ENCODE measurements around the gene TAX1BP1. TPM values are rescaled to one million over a fixed set of nuclear protein-coding genes. Genes with fewer than 3 reads are reported as not detected.
A peak's percentile ranks its signal among the peaks of the same experiment; 100 is the strongest.
"Not testable (repeated sequence)": the region's sequence is repeated elsewhere in the genome, so short reads cannot be mapped to it uniquely, and the experiment has no call there.

The TAX1BP1 gene
- total RNA-seq, 2 donors from 2014 or later, result 129 to 162 TPM

DNA sequence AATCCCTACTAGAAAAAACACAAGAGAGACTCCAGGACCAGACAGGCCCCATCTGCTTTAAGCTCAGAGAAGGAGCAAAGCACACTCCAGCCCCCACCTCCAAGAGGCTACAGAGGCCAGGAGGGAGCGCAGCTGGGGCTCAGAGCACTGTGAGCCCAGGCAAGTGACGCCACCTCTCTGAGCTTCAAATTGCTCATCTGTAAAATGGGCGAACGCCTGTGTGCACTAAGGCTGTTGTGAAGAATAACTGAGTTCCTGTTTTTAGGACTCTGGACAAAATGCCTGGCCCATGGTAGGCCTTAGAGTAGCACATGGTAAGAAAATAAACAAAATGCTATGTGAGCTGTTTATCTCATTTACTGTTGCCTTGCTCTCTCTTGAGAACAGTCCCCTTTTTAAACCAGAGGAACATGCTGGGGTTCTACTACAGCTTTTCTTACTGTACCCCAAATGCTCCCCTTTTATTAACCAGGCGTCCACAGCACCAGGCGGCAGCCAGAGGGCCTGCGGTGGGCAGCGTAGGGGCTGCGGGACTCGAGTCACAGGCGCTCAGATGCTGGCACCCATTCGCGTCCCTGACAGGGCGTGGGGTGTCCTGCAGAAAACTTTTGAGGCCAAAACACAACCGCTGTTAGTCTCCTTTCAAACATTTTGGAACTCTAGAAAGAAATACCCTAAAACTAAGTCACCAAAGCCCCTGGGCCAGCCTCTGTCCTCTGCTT is 103.8 kb downstream of the TAX1BP1 start:
- Mint-ChIP-seq H3K4me1 (ENCODE audit: low read depth) (peaks cover 15% of the 10 kb centered on the region), H3K4me3 (no peak overlapping the region), H3K9me3 (no peaks in the 10 kb centered on the region), H3K27me3 (ENCODE audit: low read depth) (no peaks in the 10 kb centered on the region), H3K36me3 (ENCODE audit: insufficient read depth in 2 of 2) (peaks cover 0 to 2% of the 10 kb centered on the region in 2 donors), H3K27ac (no peak overlapping the region)
- ATAC-seq (replicated peaks in 1 of 2) (no peak), DNase-seq (no peak)

DNA sequence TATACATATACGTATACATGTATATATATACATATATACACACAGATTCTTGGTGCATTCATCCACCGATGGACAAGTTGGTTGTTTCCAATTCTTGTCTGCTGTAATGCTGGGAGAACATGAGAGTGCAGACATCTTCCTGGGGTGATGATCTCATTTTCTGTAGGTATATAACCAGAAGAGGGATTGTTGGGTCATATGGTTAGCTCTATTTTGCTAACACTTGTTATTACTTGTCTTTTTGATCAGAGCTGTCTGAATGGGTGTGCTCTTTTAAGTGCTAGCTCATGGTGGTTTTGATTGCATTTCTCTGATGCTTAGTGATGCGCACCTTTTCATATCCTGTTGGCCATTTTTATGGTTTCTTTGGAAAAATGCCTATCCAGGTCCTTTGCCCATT is 106.4 kb downstream of the TAX1BP1 start:
- no peaks in the 10 kb centered on the region for H3K4me1 Mint-ChIP-seq (ENCODE audit: low read depth)
- H3K36me3 Mint-ChIP-seq (ENCODE audit: insufficient read depth in 2 of 2), result no peaks in the 10 kb centered on the region
- ATAC-seq (replicated peaks in 1 of 2) (peak; percentile 67 to 88), DNase-seq (no peak)
- H3K27ac Mint-ChIP-seq, result no peak overlapping the region
- no peaks in the 10 kb centered on the region for H3K27me3 Mint-ChIP-seq (ENCODE audit: low read depth)
- H3K9me3 Mint-ChIP-seq, result no peaks in the 10 kb centered on the region
- H3K4me3 Mint-ChIP-seq, result no peak overlapping the region

DNA sequence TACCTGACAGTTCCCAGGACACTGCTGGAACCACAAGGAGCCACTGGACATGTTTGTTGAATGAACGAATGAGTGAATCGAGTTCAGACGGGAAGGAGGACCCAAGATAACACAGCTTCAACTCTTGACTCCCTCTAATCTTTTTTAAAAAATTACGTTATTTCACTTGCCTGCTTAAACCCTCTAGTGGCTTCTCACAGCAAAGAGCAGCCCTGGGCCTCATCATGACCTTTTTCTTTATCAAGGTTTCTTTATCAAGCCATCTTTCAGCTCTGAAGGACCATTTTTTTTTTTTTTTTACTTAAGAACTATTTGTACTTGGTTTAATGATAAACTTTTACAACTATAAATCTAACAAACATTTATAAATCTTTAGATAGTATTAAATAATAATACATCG is 110.6 kb downstream of the TAX1BP1 start:
- H3K4me1 Mint-ChIP-seq (ENCODE audit: low read depth), result no peaks in the 10 kb centered on the region
- ATAC-seq (replicated peaks in 1 of 2) (no peak), DNase-seq (no peak)
- no peak overlapping the region for H3K4me3 Mint-ChIP-seq
- no peaks in the 10 kb centered on the region for H3K27me3 Mint-ChIP-seq (ENCODE audit: low read depth)
- H3K36me3 Mint-ChIP-seq (ENCODE audit: insufficient read depth in 2 of 2), result peaks cover 3 to 6% of the 10 kb centered on the region in 2 donors
- H3K9me3 Mint-ChIP-seq, result peaks cover 3 to 4% of the 10 kb centered on the region in 2 donors
- H3K27ac Mint-ChIP-seq, result no peak overlapping the region

DNA sequence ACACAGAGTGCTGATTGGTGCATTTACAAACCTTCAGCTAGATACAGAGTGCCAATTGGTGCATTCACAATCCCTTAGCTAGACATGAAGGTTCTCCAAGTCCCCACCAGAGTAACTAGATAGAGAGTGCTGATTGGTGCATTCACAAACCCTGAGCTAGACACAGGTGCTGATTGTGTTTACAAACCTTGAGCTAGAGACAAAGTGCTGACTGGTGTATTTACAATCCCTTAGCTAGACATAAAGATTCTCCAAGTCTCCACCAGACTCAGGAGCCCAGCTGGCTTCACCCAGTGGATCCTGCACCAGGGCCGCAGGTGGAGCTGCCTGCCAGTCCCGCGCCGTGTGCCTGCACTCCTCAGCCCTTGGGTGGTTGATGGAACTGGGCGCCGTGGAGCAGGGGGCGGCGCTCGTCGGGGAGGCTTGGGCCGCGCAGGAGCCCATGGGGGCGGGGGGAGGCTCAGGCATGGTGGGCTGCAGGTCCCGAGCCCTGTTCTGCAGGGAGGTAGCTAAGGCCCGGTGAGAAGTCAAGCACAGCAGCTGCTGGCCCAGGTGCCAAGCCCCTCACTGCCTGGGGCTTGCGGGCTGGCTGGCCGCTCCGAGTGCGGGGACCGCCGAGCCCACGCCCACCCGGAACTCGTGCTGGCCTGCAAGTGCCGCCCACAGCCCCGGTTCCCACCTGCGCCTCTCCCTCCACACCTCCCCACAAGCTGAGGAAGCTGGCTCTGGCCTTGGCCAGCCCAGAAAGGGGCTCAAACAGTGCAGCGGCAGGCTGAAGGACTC is 116.9 kb downstream of the TAX1BP1 start:
- not testable (repeated sequence) for ATAC-seq (replicated peaks in 1 of 2); H3K4me1 Mint-ChIP-seq (ENCODE audit: low read depth); H3K9me3 Mint-ChIP-seq; H3K27ac Mint-ChIP-seq; H3K4me3 Mint-ChIP-seq; DNase-seq; H3K27me3 Mint-ChIP-seq (ENCODE audit: low read depth)
- H3K36me3 Mint-ChIP-seq (ENCODE audit: insufficient read depth in 2 of 2), result peaks cover 7 to 11% of the 10 kb centered on the region in 2 donors

DNA sequence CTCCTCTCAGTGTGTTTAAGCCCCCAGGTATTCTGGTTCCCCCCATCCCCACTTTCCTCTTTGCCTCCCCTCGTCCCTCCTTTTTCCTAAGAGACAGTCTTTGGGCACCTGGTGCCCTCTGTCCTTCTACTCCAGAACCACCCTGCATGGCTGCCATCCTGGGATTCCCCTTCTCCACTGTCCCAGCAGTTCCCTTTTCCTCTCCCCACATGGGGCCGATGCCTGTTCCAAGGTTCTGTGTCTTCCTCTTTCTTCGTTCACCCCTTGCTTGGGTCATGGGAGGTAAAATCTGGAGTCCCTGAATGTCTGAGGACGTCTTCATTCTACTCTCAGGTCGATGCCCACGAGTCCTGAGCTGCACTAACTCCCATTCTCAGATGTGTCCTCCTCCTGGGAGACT is 120.8 kb downstream of the TAX1BP1 start:
- Mint-ChIP-seq H3K4me1 (ENCODE audit: low read depth) (no peaks in the 10 kb centered on the region), H3K9me3 (peaks cover 0 to 3% of the 10 kb centered on the region in 2 donors), H3K4me3 (no peak overlapping the region), H3K36me3 (ENCODE audit: insufficient read depth in 2 of 2) (peaks cover 3 to 4% of the 10 kb centered on the region in 2 donors), H3K27me3 (ENCODE audit: low read depth) (no peaks in the 10 kb centered on the region), H3K27ac (no peak overlapping the region)
- DNase-seq (no peak), ATAC-seq (replicated peaks in 1 of 2) (no peak)

DNA sequence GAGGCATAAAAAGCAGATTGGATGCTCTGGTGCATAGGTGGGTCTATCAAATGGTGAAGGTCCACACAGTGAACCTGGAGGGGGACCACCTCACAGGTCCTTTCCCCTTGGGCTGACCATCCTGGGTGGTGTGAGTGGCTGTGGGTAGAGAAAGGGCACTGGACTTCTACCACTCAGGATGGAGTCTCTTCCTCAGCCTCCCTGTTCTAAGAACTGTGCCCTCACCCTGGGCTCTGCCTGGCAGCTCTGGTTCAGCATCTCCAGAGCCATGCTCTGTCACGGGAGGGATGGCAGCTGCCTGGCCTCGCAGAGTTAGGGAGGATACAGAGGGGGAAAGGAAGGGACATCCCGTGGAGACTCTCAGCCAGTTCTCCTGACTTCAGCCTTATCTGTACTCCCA is 121.8 kb downstream of the TAX1BP1 start:
- Mint-ChIP-seq H3K9me3 (peaks cover 0 to 3% of the 10 kb centered on the region in 2 donors), H3K4me1 (ENCODE audit: low read depth) (no peaks in the 10 kb centered on the region), H3K36me3 (ENCODE audit: insufficient read depth in 2 of 2) (no peaks in the 10 kb centered on the region), H3K4me3 (no peak overlapping the region), H3K27ac (no peak overlapping the region), H3K27me3 (ENCODE audit: low read depth) (no peaks in the 10 kb centered on the region)
- no peak for DNase-seq
- no peak for ATAC-seq (replicated peaks in 1 of 2)

DNA sequence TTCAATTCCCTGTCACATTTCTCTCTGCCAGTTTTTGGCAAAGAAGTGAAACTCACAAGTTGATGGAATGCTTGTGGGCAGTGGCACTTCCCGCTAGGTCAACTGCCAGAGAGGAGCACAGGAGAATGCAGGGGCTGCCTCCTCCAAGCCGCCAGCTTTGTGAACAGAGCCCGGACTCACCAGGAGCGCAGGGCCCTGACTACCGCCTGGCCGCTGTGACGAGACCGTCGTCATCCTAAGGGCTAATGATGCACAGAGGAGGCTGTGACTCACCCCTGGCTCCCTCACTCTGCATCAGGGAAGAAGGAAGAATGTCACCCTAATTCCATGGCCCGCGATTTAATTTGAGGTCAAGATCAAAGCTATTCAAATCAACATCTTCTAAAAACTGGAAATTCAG is 123.9 kb downstream of the TAX1BP1 start:
- H3K36me3 Mint-ChIP-seq (ENCODE audit: insufficient read depth in 2 of 2), result no peaks in the 10 kb centered on the region
- no peaks in the 10 kb centered on the region for H3K4me1 Mint-ChIP-seq (ENCODE audit: low read depth)
- no peaks in the 10 kb centered on the region for H3K9me3 Mint-ChIP-seq
- ATAC-seq (replicated peaks in 1 of 2) (no peak), DNase-seq (no peak)
- H3K27me3 Mint-ChIP-seq (ENCODE audit: low read depth), result no peaks in the 10 kb centered on the region
- no peak overlapping the region for H3K4me3 Mint-ChIP-seq
- H3K27ac Mint-ChIP-seq, result no peak overlapping the region

DNA sequence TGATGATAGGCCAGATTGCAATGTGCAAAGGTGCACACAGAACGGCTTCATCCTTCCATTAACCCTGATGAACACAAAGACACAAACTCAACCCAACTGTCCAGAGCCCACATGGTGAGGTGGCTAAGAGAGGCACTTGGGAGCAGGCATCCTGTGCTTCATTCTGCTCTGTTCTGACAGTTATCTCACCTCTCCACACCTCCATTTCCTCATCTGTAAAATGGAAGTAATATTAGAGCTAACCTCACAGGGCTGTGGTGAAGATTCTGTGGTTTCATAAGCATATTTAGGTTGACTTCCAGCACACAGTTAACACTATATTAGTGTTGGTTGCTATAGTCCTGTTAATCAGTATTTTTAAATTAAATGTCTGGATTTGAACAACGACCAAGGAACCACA is 126.3 kb downstream of the TAX1BP1 start:
- no peaks in the 10 kb centered on the region for H3K4me1 Mint-ChIP-seq (ENCODE audit: low read depth)
- no peak for ATAC-seq (replicated peaks in 1 of 2)
- no peak for DNase-seq
- H3K9me3 Mint-ChIP-seq, result no peaks in the 10 kb centered on the region
- H3K4me3 Mint-ChIP-seq, result no peak overlapping the region
- no peaks in the 10 kb centered on the region for H3K36me3 Mint-ChIP-seq (ENCODE audit: insufficient read depth in 2 of 2)
- no peaks in the 10 kb centered on the region for H3K27me3 Mint-ChIP-seq (ENCODE audit: low read depth)
- no peak overlapping the region for H3K27ac Mint-ChIP-seq

DNA sequence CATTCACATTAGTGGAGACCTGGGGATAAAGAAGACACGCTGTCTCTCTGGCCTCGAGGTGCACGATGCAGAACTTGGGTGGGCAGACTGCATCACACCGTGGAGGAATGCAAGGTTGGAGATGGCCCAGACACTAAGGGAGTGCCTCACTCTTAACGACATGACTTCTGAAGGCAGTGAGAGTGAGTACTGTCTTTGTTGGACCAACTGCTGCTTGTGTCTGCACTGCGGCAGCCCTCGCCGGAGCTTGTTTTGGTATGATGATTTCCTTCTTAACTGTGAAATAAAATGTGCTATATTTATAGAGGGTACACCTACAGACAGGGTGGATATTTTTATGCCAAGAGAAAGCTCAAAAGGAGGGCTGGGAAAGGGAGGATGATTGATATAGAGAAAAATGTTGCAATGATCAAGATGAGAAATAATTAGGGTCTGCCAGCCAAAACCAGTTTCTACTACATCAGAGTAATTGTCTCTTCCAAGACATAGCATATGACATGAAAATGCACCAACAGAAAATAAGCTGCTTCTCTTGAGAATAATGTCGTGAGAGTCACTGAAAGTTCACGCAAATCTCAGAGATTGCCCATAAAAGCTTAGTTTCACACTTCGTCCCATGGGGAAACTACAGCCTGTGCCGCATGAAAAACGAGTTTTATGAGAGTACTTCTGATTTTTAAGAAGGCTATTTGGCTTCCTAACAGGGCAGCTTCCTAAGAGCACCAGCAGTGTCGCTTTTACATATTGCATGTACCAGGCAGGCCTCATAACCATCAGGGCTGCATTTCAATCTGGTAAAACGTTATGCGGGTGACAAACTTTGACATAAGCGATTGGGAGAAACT is 127.1 kb downstream of the TAX1BP1 start:
- DNase-seq (no peak), ATAC-seq (replicated peaks in 1 of 2) (no peak)
- H3K27me3 Mint-ChIP-seq (ENCODE audit: low read depth), result no peaks in the 10 kb centered on the region
- no peak overlapping the region for H3K4me3 Mint-ChIP-seq
- no peaks in the 10 kb centered on the region for H3K36me3 Mint-ChIP-seq (ENCODE audit: insufficient read depth in 2 of 2)
- no peak overlapping the region for H3K27ac Mint-ChIP-seq
- H3K4me1 Mint-ChIP-seq (ENCODE audit: low read depth), result no peaks in the 10 kb centered on the region
- H3K9me3 Mint-ChIP-seq, result no peaks in the 10 kb centered on the region

DNA sequence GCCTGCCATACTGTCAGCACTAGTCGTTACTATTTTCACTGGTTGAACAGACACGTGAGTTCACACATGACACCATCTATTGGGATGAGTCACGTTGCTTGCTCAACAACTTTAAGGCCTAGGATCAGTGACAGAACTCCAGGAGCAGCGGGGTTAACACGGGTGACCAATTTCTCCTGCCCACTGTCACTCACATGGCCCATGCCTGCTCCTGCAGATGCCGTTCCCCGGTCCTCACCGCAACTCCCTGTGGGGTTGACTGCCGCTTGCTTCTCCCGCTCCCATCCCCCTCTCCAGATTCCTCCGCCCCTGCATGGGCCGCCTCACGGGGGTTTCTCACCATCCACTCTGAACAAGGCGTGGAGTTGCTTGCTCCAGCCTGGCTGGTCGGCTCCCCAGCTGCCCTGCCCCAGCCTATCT is 128.2 kb downstream of the TAX1BP1 start:
- Mint-ChIP-seq H3K4me3 (no peak overlapping the region), H3K36me3 (ENCODE audit: insufficient read depth in 2 of 2) (no peaks in the 10 kb centered on the region), H3K27me3 (ENCODE audit: low read depth) (no peaks in the 10 kb centered on the region), H3K4me1 (ENCODE audit: low read depth) (no peaks in the 10 kb centered on the region), H3K9me3 (no peaks in the 10 kb centered on the region), H3K27ac (no peak overlapping the region)
- ATAC-seq (replicated peaks in 1 of 2) (peak in 1 of 2 donors; percentile 15), DNase-seq (no peak)

DNA sequence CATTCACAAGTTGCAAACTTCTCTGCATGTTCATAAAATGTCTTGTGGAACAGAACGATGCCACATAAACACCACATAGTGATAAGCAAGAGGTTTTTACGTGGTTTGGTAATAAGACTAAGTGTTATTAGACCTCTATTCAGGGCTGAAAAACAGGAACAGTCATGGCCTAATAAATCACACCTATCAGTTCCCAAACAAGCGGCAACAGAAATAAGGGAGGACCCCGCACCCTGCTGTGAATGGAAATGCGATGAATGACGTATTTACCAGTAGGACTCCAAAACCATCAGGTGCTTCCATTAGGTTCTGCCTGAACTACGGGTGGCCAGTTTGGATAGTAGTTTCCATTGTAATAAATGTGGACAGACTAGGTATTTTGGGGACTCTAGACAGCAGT is 129.1 kb downstream of the TAX1BP1 start:
- ATAC-seq (replicated peaks in 1 of 2), result no peak
- H3K9me3 Mint-ChIP-seq, result no peaks in the 10 kb centered on the region
- H3K36me3 Mint-ChIP-seq (ENCODE audit: insufficient read depth in 2 of 2), result no peaks in the 10 kb centered on the region
- no peak for DNase-seq
- no peak overlapping the region for H3K27ac Mint-ChIP-seq
- H3K27me3 Mint-ChIP-seq (ENCODE audit: low read depth), result no peaks in the 10 kb centered on the region
- H3K4me1 Mint-ChIP-seq (ENCODE audit: low read depth), result no peaks in the 10 kb centered on the region
- H3K4me3 Mint-ChIP-seq, result no peak overlapping the region

DNA sequence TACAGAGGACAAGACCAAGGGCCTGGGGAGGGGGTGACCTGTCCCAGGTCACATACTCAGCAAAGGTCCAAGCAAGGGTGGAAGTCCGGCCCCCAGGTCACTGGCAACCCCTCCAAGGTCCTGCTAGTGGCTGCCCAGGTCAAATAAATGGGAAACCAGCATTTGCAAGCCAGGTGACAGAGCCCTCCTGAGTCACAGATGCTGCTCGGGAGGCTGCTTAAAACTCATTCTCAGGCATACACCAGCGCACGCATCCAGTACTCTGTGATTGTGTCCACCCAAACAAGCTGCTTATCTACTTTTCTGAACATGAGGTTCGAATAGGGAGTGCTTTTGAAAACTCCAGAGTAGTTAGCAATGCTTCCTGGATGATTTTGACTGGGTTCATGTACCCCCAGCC is 130.6 kb downstream of the TAX1BP1 start:
- Mint-ChIP-seq H3K27me3 (ENCODE audit: low read depth) (no peaks in the 10 kb centered on the region), H3K9me3 (no peaks in the 10 kb centered on the region), H3K27ac (no peak overlapping the region), H3K4me3 (no peak overlapping the region), H3K4me1 (ENCODE audit: low read depth) (no peaks in the 10 kb centered on the region), H3K36me3 (ENCODE audit: insufficient read depth in 2 of 2) (no peaks in the 10 kb centered on the region)
- DNase-seq (no peak), ATAC-seq (replicated peaks in 1 of 2) (no peak)

DNA sequence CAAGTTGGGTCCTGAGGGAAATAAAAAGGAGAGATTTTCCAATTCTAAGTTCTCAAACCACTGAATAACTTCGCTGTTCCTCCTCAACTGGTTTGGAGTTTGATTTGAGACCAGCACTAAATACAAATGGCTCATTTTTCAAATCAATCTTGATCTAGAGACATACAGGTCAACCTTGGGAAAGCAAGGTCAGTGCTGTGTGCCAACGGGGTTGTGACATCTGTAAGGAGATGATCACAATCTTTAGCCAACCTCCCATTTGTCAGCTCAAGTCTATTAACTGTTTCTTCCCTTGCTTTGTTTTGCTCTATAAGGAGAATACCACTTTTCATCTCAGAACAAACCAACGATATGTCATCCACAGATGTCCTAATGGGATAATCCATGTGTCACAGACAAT is 131.1 kb downstream of the TAX1BP1 start:
- ATAC-seq (replicated peaks in 1 of 2), result no peak

More for the DNA sequence above, 131.1 kb downstream of the TAX1BP1 start:
- H3K4me3 Mint-ChIP-seq, result no peak overlapping the region
- H3K27ac Mint-ChIP-seq, result no peak overlapping the region
- H3K9me3 Mint-ChIP-seq, result no peaks in the 10 kb centered on the region
- H3K27me3 Mint-ChIP-seq (ENCODE audit: low read depth), result no peaks in the 10 kb centered on the region
- DNase-seq, result no peak
- no peaks in the 10 kb centered on the region for H3K4me1 Mint-ChIP-seq (ENCODE audit: low read depth)
- H3K36me3 Mint-ChIP-seq (ENCODE audit: insufficient read depth in 2 of 2), result no peaks in the 10 kb centered on the region

All from activated T-cell treated with anti-CD3 and anti-CD28 coated beads, Interleukin-2, amount 50 U/mL, for 72 hours (primary cell).